GM12878 (cell line): ENCODE data around the gene A1BG. TPM values are rescaled to one million over a fixed set of nuclear protein-coding genes. Genes with fewer than 3 reads are reported as not detected.

ENCODE experiments used
- ATAC-seq: fragments of 200-7000 bp; cut with Tn5 transposase; 3 replicates; pipeline ENCODE4 v1.9.1; 2020; ENCODE audit warnings: mild to moderate bottlenecking, moderate library complexity
- BruUV-seq: library from RNA; stranded (reverse); fragments of 400-500 nt; replicated peaks from 2 replicates; lab custom pipeline; 2021; lab: Mats Ljungman, UMichigan
- CTCF ChIA-PET: fragments of 300-600 bp; sonication (Branson Sonifier 250); formaldehyde crosslinking; extraction: SDS; loops from one replicate; lab custom pipeline; 2021; ENCODE audit warnings: inconsistent platforms; lab: Yijun Ruan, JAX
- POLR2A ChIA-PET: fragments of 350-600 bp; formaldehyde crosslinking; extraction: SDS; loops from one replicate; lab custom pipeline; 2021; ENCODE audit warnings: inconsistent platforms; lab: Charles Lee
- RAD21 ChIA-PET: fragments of 300-600 bp; sonication (Branson Sonifier 250); formaldehyde crosslinking; loops from one replicate; lab custom pipeline; 2023; ENCODE audit warnings: antibody characterized with exemption; ENCODE audit not compliant: unreplicated experiment; lab: Charles Lee
- SMC1A ChIA-PET: fragments of 300-600 bp; sonication (Branson Sonifier 250); formaldehyde crosslinking; loops from one replicate; lab custom pipeline; 2023; ENCODE audit not compliant: unreplicated experiment, uncharacterized antibody; lab: Charles Lee
- DNase-seq: peaks from one replicate; pipeline ENCODE4 v3.0.0-alpha.2; 2011; ENCODE audit warnings: low read depth, low spot score
- FAIRE-seq: peaks from 3 replicates; lab custom pipeline; 2011; peaks lifted over from hg19 to GRCh38; lab: Jason Lieb, UNC
- H2AFZ ChIP-seq: 2 replicates; pipeline ENCODE4 v1.6.0; 2011; ENCODE audit warnings: low read depth, low read length, control low read depth; ENCODE audit not compliant: control insufficient read depth
- H3K27ac ChIP-seq: 2 replicates; pipeline ENCODE4 v1.5.1; 2011; ENCODE audit warnings: control low read depth; ENCODE audit not compliant: control insufficient read depth, insufficient read depth
- H3K27me3 ChIP-seq, 2 experiments: replicated peaks in 1 of 2; 2 replicates each; pipeline versions ENCODE4 v1.6.0 to v1.6.1; 2011; ENCODE audit warnings: low read length in 1 of 2; ENCODE audit not compliant: control insufficient read depth in 2 of 2, insufficient read depth in 2 of 2
- H3K36me3 ChIP-seq, 2 experiments: 2 replicates each; pipeline ENCODE4 v1.5.1; 2011; ENCODE audit warnings: low read length in 1 of 2; ENCODE audit not compliant: control insufficient read depth in 2 of 2, insufficient read depth in 2 of 2
- H3K4me1 ChIP-seq: 2 replicates; pipeline ENCODE4 v1.6.1; 2011; ENCODE audit warnings: mild to moderate bottlenecking, low read length, moderate library complexity, mixed read lengths; ENCODE audit not compliant: control insufficient read depth, insufficient read depth
- H3K4me2 ChIP-seq: 2 replicates; pipeline ENCODE4 v1.6.0; 2011; ENCODE audit warnings: control low read depth; ENCODE audit not compliant: control insufficient read depth, insufficient read depth
- H3K4me3 ChIP-seq: fragments of 200-600 bp; sonication (generic); 2 replicates; pipeline ENCODE4 v1.5.1; 2016
- H3K79me2 ChIP-seq: 2 replicates; pipeline ENCODE4 v1.6.0; 2011; ENCODE audit warnings: low read length; ENCODE audit not compliant: control insufficient read depth, insufficient read depth
- H3K9ac ChIP-seq: 2 replicates; pipeline ENCODE4 v1.8.0; 2011; ENCODE audit warnings: low read length, control low read depth, mixed read lengths; ENCODE audit not compliant: control insufficient read depth, insufficient read depth
- H3K9me3 ChIP-seq: replicated peaks from 3 replicates; pipeline ENCODE4 v1.5.1; 2011; ENCODE audit warnings: mild to moderate bottlenecking, low read length; ENCODE audit not compliant: control insufficient read depth, insufficient read depth
- H4K20me1 ChIP-seq: 2 replicates; pipeline ENCODE4 v1.6.0; 2011; ENCODE audit not compliant: control insufficient read depth, insufficient read depth
- ATF7 ChIP-seq: fragments of 450-650 bp; IDR thresholded peaks from 2 replicates; pipeline ENCODE4 v1.6.1; 2016; ENCODE audit warnings: low read depth, mild to moderate bottlenecking
- HDAC2 ChIP-seq: fragments of 200-600 bp; sonication (generic); IDR thresholded peaks from 2 replicates; pipeline ENCODE4 v1.6.1; 2017
- NR2C2 ChIP-seq: IDR thresholded peaks from 2 replicates; pipeline ENCODE4 v1.6.1; 2011; ENCODE audit warnings: borderline replicate concordance, low read depth; ENCODE audit not compliant: control insufficient read depth, insufficient read length
- SIN3A ChIP-seq: IDR thresholded peaks from 2 replicates; pipeline ENCODE4 v1.6.1; 2012; ENCODE audit warnings: low read depth, low read length, improper control_type of control experiment
- SREBF1 ChIP-seq: IDR thresholded peaks from 2 replicates; pipeline ENCODE4 v1.6.1; 2012; ENCODE audit warnings: mild to moderate bottlenecking, low read length
- SUPT20H ChIP-seq: IDR thresholded peaks from 2 replicates; pipeline ENCODE4 v1.6.1; 2011; ENCODE audit warnings: low read depth, mild to moderate bottlenecking, low read length, moderate library complexity, borderline replicate concordance; ENCODE audit not compliant: control insufficient read depth
- WGBS: methylation state at CpG from one replicate; pipeline ENCODE4 v1.1.6; 2016; ENCODE audit warnings: low lambda C conversion rate; ENCODE audit not compliant: insufficient replicate concordance, insufficient coverage; ENCODE audit errors: missing lambda C conversion rate; 5-methylcytosine and 5-hydroxymethylcytosine counted together
- in situ Hi-C: fragments of 300-500 bp; cut with MboI; formaldehyde crosslinking; loops from 9 replicates; pipeline ENCODE4 v1.14.3; 2018; ENCODE audit warnings: mixed read lengths
- intact Hi-C: fragments of 100-400 bp; cut with micrococcal nuclease; formaldehyde crosslinking; loops from one replicate; pipeline ENCODE4 v1.14.2; 2022; ENCODE audit not compliant: unreplicated experiment
- polyA plus RNA-seq, 11 experiments: library from polyadenylated mRNA; depleted of rRNA in 4 of 11; unstranded in 6 of 11; stranded (reverse) in 5 of 11; fragments of >200 nt; fragmentation: Nextera tagmentation in 4 of 11; fragmentation: Illumina TruSeq in 1 of 11; extraction: Ambion mirVana in 4 of 11; extraction: Trizol in 1 of 11; gene quantifications; 1 replicate in 1 of 11; 2 replicates in 10 of 11; pipeline versions ENCODE4 v1.2.1 to v1.2.3, GENCODE V29; 2011 to 2016; ENCODE audit warnings: inconsistent platforms in 2 of 11, missing spikeins in 2 of 11, low read depth in 1 of 11
- total RNA-seq, 4 experiments: library from RNA; depleted of rRNA in 3 of 4; stranded (reverse); fragments of >200 nt in 3 of 4; fragmentation: Illumina TruSeq in 1 of 4; extraction: Trizol in 1 of 4; gene quantifications; 2 replicates each; pipeline versions ENCODE4 v1.2.1 to v1.2.3, GENCODE V29; 2013 to 2021
- TF ChIP-seq, protein P1 (sequence below): fragments of 450-650 bp; IDR thresholded peaks from 2 replicates; pipeline ENCODE4 v1.6.1; 2016; ENCODE audit warnings: mild to moderate bottlenecking, moderate library complexity, borderline replicate concordance
- TF ChIP-seq, protein P2 (sequence below): IDR thresholded peaks from 2 replicates; pipeline ENCODE4 v1.6.1; 2012; ENCODE audit warnings: mild to moderate bottlenecking, low read depth, low read length

The A1BG gene
- total and polyA plus RNA-seq, 10 of the 15 experiments (the other 5 are each of a cell fraction or from before 2014, with no cell fraction given): 0.34 to 29.6 (median 11.8) TPM

DNA sequence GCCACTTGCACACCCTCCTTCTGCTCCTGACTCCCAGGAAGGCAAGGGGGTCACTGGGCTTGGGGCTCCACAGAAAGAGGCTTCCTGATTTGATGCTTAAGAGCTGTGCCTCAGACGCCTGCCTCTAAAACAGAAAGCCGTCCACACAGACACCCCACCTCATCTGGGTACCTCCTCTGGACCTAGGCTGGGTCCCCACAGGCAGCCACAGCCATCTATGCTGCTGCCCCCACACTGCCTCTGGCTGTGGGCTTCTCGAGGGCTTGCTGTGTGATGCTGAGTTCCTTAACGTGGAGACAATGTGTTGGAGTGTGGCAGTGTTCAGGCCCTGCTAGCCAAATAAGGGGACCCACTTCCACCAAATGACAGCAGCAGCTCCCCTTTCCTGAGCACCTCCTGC is 35.0 kb downstream of the A1BG start:
- ChIA-PET CTCF (no interaction called here), RAD21 (no interaction called here)
- H3K4me2 ChIP-seq: no peak overlapping the region
- H4K20me1 ChIP-seq: no peaks in the 10 kb centered on the region
- in situ Hi-C loops: no loop called here
- no peak for DNase-seq
- no peak for TF ChIP-seq HDAC2
- TF ChIP-seq SUPT20H: no peak
- TF ChIP-seq, all 136 proteins: peak for 0
- no peak overlapping the region for H3K27ac ChIP-seq
- POLR2A ChIA-PET: interaction anchor here (0.6 to 1.2 kb wide), 3 partner anchors 12 to 226 kb away, joined by 3 to 5 read pairs (median 3); partner anchors contain the start of gene TRIM28
- H3K9me3 ChIP-seq: no peaks in the 10 kb centered on the region
- H3K36me3 ChIP-seq: peaks cover 0 to 3% of the 10 kb centered on the region in 2 experiments; a peak in 2 of 4 replicates
- ATAC-seq (no peak), FAIRE-seq (no peak)
- no peaks in the 10 kb centered on the region for H3K4me1 ChIP-seq
- BruUV-seq: no TSS peak
- H3K27me3 ChIP-seq: no peaks in the 10 kb centered on the region
- WGBS: 64% methylated on average over 4 of the region's 4 CpGs
- SMC1A ChIA-PET: no interaction called here
- H2AFZ ChIP-seq: no peak overlapping the region
- intact Hi-C loops: no loop called here
- no peak overlapping the region for H3K9ac ChIP-seq
- no peaks in the 10 kb centered on the region for H3K79me2 ChIP-seq
- H3K4me3 ChIP-seq: no peak overlapping the region

DNA sequence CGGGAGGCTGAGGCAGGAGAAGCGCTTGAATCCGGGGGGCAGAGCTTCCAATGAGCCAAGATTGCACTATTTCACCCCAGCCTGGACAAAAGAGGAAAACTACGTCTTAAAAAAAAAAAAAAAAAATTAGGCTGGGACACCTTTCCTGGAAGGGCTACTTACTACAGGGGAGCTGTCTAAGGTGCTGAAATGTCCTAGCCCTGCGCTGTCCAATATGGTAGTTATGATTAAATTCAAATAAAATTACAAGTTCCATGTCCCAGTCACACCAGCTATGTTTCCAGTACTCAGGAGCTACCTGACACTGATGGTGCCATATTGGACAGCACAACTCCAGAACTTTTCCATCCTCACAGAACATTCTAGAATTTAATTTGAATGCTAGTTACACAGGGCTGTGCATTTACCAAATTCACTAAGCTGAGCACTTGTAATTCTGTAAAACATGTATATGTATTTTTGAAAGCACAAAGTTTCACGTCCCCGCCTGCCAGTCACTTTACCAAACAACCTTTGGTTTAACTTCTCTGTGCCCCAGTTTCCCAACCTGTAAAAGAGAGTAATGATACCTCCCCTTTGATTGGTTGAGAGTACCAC is 35.7 kb downstream of the A1BG start:
- no peak overlapping the region for H3K4me3 ChIP-seq
- BruUV-seq: no TSS peak
- in situ Hi-C loops: no loop called here
- FAIRE-seq: no peak
- no peak for DNase-seq
- no peaks in the 10 kb centered on the region for H3K27me3 ChIP-seq
- peaks cover 3 to 10% of the 10 kb centered on the region in 2 experiments for H3K36me3 ChIP-seq
- no peaks in the 10 kb centered on the region for H3K79me2 ChIP-seq
- no peak overlapping the region for H3K9ac ChIP-seq
- ChIA-PET CTCF (no interaction called here), SMC1A (no interaction called here), RAD21 (no interaction called here), POLR2A (interaction anchor here (0.6 to 1.2 kb wide), 4 partner anchors 11 to 226 kb away, joined by 3 to 5 read pairs (median 3); partner anchors contain the start of gene TRIM28)
- ATAC-seq: peak; percentile 26; the same call in 1 of the 3 replicates
- H3K4me2 ChIP-seq: no peak overlapping the region
- no peak overlapping the region for H3K27ac ChIP-seq
- no peak overlapping the region for H2AFZ ChIP-seq
- H3K4me1 ChIP-seq: no peaks in the 10 kb centered on the region
- H3K9me3 ChIP-seq: no peaks in the 10 kb centered on the region; the same call in 2 of the 3 replicates
- 85% methylated on average over 6 of the region's 7 CpGs for WGBS
- intact Hi-C loops: no loop called here
- H4K20me1 ChIP-seq: no peaks in the 10 kb centered on the region
- TF ChIP-seq, protein P1, sequence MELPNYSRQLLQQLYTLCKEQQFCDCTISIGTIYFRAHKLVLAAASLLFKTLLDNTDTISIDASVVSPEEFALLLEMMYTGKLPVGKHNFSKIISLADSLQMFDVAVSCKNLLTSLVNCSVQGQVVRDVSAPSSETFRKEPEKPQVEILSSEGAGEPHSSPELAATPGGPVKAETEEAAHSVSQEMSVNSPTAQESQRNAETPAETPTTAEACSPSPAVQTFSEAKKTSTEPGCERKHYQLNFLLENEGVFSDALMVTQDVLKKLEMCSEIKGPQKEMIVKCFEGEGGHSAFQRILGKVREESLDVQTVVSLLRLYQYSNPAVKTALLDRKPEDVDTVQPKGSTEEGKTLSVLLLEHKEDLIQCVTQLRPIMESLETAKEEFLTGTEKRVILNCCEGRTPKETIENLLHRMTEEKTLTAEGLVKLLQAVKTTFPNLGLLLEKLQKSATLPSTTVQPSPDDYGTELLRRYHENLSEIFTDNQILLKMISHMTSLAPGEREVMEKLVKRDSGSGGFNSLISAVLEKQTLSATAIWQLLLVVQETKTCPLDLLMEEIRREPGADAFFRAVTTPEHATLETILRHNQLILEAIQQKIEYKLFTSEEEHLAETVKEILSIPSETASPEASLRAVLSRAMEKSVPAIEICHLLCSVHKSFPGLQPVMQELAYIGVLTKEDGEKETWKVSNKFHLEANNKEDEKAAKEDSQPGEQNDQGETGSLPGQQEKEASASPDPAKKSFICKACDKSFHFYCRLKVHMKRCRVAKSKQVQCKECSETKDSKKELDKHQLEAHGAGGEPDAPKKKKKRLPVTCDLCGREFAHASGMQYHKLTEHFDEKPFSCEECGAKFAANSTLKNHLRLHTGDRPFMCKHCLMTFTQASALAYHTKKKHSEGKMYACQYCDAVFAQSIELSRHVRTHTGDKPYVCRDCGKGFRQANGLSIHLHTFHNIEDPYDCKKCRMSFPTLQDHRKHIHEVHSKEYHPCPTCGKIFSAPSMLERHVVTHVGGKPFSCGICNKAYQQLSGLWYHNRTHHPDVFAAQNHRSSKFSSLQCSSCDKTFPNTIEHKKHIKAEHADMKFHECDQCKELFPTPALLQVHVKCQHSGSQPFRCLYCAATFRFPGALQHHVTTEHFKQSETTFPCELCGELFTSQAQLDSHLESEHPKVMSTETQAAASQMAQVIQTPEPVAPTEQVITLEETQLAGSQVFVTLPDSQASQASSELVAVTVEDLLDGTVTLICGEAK: peak; percentile 55; the same call in 1 of the 2 replicates
- TF ChIP-seq NR2C2: no peak
- TF ChIP-seq ATF7: no peak
- TF ChIP-seq SREBF1: peak; percentile 69; the same call in 1 of the 2 replicates
- TF ChIP-seq, protein P2, sequence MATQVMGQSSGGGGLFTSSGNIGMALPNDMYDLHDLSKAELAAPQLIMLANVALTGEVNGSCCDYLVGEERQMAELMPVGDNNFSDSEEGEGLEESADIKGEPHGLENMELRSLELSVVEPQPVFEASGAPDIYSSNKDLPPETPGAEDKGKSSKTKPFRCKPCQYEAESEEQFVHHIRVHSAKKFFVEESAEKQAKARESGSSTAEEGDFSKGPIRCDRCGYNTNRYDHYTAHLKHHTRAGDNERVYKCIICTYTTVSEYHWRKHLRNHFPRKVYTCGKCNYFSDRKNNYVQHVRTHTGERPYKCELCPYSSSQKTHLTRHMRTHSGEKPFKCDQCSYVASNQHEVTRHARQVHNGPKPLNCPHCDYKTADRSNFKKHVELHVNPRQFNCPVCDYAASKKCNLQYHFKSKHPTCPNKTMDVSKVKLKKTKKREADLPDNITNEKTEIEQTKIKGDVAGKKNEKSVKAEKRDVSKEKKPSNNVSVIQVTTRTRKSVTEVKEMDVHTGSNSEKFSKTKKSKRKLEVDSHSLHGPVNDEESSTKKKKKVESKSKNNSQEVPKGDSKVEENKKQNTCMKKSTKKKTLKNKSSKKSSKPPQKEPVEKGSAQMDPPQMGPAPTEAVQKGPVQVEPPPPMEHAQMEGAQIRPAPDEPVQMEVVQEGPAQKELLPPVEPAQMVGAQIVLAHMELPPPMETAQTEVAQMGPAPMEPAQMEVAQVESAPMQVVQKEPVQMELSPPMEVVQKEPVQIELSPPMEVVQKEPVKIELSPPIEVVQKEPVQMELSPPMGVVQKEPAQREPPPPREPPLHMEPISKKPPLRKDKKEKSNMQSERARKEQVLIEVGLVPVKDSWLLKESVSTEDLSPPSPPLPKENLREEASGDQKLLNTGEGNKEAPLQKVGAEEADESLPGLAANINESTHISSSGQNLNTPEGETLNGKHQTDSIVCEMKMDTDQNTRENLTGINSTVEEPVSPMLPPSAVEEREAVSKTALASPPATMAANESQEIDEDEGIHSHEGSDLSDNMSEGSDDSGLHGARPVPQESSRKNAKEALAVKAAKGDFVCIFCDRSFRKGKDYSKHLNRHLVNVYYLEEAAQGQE: peak; percentile 91
- TF ChIP-seq SIN3A: peak; percentile 57; the same call in 1 of the 2 replicates
